Measurements from ENCODE around the gene FICD. TPM values are rescaled to one million over a fixed set of nuclear protein-coding genes. Genes with fewer than 3 reads are reported as not detected.

Gene FICD
- total RNA-seq, 2 donors from 2014 or later: 8.2 to 10.7 TPM

DNA sequence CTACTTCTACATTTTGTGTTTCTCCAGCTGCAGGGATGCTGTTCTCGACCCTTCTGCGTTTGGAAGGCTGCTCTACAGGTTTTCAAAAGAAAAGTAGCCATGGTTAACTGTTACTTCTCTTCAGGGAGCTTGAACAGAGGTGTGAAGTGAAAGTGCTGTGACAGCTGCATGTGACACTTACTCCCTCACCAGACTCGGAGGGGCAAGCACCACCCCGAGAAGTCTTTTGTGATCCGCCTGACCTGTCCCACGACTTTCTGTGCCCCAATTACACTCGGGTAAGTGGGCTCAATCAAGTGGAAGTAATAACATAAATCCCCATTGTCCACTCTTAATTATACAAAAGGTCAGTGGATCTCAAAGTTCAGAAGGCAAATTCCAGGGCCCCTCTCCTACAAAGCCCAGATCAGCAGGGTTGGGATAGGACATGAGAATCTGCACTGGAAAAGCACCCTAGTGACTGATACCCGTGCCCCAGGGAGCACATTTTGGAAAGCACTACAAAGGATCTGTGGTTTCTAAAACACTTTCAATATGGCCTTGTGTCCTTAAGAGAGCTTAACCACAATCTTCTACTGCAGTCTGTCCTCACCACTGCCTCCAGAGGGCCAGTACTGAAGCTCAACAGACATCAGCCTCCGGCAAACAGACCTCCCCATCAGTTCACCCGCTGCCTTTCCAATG lies 11.5 kb downstream of the FICD start:
- DNase-seq (ENCODE audit: low spot score): no peak
- Histone ChIP-seq H3K27ac (no peak overlapping the region), H3K36me3 (peaks cover 14 to 34% of the 10 kb centered on the region in 2 donors), H3K4me3 (no peak overlapping the region), H3K27me3 (replicated peaks; ENCODE audit: insufficient read depth) (no peaks in the 10 kb centered on the region), H3K4me1 (replicated peaks) (no peaks in the 10 kb centered on the region), H3K9me3 (no peaks in the 10 kb centered on the region)
- TF ChIP-seq, protein P1, sequence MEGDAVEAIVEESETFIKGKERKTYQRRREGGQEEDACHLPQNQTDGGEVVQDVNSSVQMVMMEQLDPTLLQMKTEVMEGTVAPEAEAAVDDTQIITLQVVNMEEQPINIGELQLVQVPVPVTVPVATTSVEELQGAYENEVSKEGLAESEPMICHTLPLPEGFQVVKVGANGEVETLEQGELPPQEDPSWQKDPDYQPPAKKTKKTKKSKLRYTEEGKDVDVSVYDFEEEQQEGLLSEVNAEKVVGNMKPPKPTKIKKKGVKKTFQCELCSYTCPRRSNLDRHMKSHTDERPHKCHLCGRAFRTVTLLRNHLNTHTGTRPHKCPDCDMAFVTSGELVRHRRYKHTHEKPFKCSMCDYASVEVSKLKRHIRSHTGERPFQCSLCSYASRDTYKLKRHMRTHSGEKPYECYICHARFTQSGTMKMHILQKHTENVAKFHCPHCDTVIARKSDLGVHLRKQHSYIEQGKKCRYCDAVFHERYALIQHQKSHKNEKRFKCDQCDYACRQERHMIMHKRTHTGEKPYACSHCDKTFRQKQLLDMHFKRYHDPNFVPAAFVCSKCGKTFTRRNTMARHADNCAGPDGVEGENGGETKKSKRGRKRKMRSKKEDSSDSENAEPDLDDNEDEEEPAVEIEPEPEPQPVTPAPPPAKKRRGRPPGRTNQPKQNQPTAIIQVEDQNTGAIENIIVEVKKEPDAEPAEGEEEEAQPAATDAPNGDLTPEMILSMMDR (IDR thresholded peaks at IDR 0.05): no peak
- no peak for TF ChIP-seq POLR2A (IDR thresholded peaks at IDR 0.05)
- TF ChIP-seq POLR2AphosphoS5 (IDR thresholded peaks at IDR 0.05): no peak
- intact Hi-C loops (cut with DNase I): no loop called here
- WGBS: 81% methylated on average over 10 of the region's 10 CpGs

DNA sequence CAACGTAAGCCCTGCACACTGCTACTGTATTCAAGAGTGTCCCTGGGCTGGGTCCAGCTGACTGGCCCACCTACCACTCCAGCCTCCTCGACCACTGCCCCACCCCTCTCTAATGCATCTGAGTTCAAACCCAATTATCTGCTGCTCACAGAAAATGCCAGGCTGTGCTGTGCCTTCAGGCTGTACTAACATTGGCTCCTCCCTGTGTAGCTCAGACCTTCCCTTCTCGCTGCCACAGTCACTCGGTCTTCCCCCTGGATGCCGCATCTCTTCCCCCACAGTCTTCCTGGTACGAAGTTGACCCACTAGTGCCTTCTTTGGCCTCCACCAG lies 12.1 kb downstream of the FICD start:
- Histone ChIP-seq H3K9me3 (no peaks in the 10 kb centered on the region), H3K36me3 (peaks cover 14 to 34% of the 10 kb centered on the region in 2 donors), H3K27ac (no peak overlapping the region), H3K4me1 (replicated peaks) (no peaks in the 10 kb centered on the region), H3K4me3 (no peak overlapping the region), H3K27me3 (replicated peaks; ENCODE audit: insufficient read depth) (no peaks in the 10 kb centered on the region)
- WGBS: 86% methylated on average over 6 of the region's 6 CpGs
- no peak for DNase-seq (ENCODE audit: low spot score)
- TF ChIP-seq POLR2AphosphoS5 (IDR thresholded peaks at IDR 0.05): no peak
- TF ChIP-seq POLR2A (IDR thresholded peaks at IDR 0.05): no peak
- TF ChIP-seq, protein P1 (IDR thresholded peaks at IDR 0.05): no peak
- intact Hi-C loops (cut with DNase I): no loop called here

DNA sequence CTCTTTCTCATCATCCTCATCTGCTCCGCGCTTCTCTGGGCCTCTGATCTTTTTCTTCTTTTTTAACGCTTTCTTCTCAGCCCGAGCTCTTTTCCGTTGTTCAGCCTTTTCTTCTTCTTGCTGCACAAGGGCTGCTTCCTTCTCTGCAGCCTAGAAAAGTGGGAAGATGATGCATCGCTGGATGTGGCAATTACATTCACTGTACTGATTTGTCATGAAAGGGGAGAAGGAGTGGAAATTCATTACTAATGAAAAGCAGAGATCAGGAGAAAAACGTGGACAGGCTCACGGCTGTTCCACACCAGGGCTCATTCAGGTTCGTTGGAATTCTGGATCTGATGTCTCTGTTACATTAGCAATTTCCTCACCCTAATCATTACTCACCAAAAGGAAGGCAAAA lies 15.1 kb downstream of the FICD start:
- Histone ChIP-seq H3K27me3 (replicated peaks; ENCODE audit: insufficient read depth) (no peaks in the 10 kb centered on the region), H3K4me3 (no peak overlapping the region), H3K9me3 (no peaks in the 10 kb centered on the region), H3K27ac (no peak overlapping the region), H3K36me3 (peaks cover 4 to 21% of the 10 kb centered on the region in 2 donors), H3K4me1 (replicated peaks) (no peaks in the 10 kb centered on the region)
- TF ChIP-seq, protein P1 (IDR thresholded peaks at IDR 0.05): no peak
- TF ChIP-seq POLR2AphosphoS5 (IDR thresholded peaks at IDR 0.05) (no peak), POLR2A (IDR thresholded peaks at IDR 0.05) (no peak)
- intact Hi-C loops (cut with DNase I): no loop called here
- WGBS: 91% methylated on average over 9 of the region's 9 CpGs
- DNase-seq (ENCODE audit: low spot score): no peak

DNA sequence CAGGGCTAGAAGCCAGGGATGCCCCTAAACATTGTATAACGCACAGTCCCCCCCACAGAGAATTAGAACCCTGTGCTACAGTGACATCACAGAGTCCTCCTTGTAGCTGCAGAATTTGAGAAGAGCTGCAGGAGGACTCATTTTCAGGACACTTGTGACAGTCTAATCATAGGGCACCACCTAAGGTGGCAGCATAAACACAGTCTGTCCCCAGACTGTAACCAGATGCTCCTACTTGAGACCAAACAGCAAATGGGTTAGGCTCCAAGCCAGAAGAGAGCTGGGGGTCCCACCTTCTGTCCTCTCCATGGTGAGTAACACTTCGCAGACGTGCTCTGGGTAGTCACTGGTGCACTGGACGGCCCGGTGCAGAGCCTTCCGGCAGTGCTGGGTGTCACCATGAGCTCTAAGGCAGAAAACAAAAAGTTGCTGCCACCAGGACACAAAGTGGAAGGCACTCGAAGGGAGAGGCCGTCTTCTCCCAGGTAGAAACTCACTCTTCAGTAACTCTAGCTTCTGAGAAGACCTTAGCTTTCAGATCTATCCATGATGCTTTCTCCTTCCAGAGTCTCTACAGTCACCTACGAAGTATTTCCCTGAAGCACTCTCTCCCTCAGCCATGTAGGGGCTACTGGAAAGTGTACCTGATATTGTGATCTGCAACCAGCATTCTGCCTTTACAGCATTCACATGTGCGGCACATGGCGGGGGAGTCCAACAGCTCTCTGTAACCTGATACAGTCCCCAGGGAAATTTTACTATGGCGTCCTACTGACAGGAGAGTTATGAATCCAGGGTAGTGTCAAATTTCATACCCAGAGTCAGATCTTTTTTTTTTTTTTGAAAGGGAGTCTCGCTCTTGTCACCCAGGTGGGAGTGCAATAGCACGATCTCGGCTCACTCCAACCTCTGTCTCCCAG lies 17.1 kb downstream of the FICD start:
- Histone ChIP-seq H3K36me3 (peaks cover 0 to 9% of the 10 kb centered on the region in 2 donors), H3K4me1 (replicated peaks) (no peaks in the 10 kb centered on the region), H3K27me3 (replicated peaks; ENCODE audit: insufficient read depth) (no peaks in the 10 kb centered on the region), H3K27ac (no peak overlapping the region), H3K9me3 (no peaks in the 10 kb centered on the region), H3K4me3 (no peak overlapping the region)
- DNase-seq (ENCODE audit: low spot score): no peak
- TF ChIP-seq, protein P1 (IDR thresholded peaks at IDR 0.05): no peak
- TF ChIP-seq POLR2AphosphoS5 (IDR thresholded peaks at IDR 0.05): no peak
- no peak for TF ChIP-seq POLR2A (IDR thresholded peaks at IDR 0.05)
- intact Hi-C loops (cut with DNase I): no loop called here
- WGBS: 83% methylated on average over 15 of the region's 15 CpGs

Data from prostate gland (tissue), 2 donors.